ENCODE results near the gene SFTA2. TPM values are rescaled to one million over a fixed set of nuclear protein-coding genes. Genes with fewer than 3 reads are reported as not detected.
"Not testable (repeated sequence)": the region's sequence is repeated elsewhere in the genome, so short reads cannot be mapped to it uniquely, and the experiment has no call there.

SFTA2 gene
- total RNA-seq, 4 donors from 2014 or later, result 3.5 TPM; not detected in 3

GRCh38 chr6:30914076-30914853 lies 17.7 kb downstream of the SFTA2 start, which contains the start of gene VARS2:
Gene VARS2, plus strand, starts transcription at chr6:30914238. Its CDS starts 599 bp downstream, at chr6:30914837.
- 1 to 2% methylated on average over 18 to 28 of the region's 52 CpGs for WGBS, 2 donors
- TF ChIP-seq POLR2A (IDR thresholded peaks at IDR 0.05) (peak; percentile 78 to 93), CTCF (IDR thresholded peaks at IDR 0.05) (peak in 4 of 6 experiments; percentile 21 to 63 (median 46))
- Histone ChIP-seq H3K4me1 (peaks cover 24% of the 10 kb centered on the region in 2 donors), H3K9me3 (no peaks in the 10 kb centered on the region), H3K27ac (peak within 1 kb of the TSS; percentile 84 to 92 (median 92)), H3K4me3 (replicated peaks in 1 of 3) (peak within 1 kb of the TSS; percentile 2 to 63 (median 46)), H3K36me3 (peaks cover 14 to 26% of the 10 kb centered on the region in 2 donors), H3K27me3 (no peaks in the 10 kb centered on the region)
- DNase-seq, result peak; percentile 94
- intact Hi-C loops (cut with DNase I), result no loop called here

GRCh38 chr6:30913721-30914075 lies 18.3 kb downstream of the SFTA2 start:
- H3K36me3 ChIP-seq, result peaks cover 11 to 22% of the 10 kb centered on the region in 2 donors
- H3K27me3 ChIP-seq, result no peaks in the 10 kb centered on the region
- no peak for DNase-seq
- peak overlapping the region; percentile 84 to 92 (median 92) for H3K27ac ChIP-seq
- H3K9me3 ChIP-seq, result no peaks in the 10 kb centered on the region
- TF ChIP-seq CTCF (IDR thresholded peaks at IDR 0.05) (no peak), POLR2A (IDR thresholded peaks at IDR 0.05) (no peak)
- intact Hi-C loops (cut with DNase I), result no loop called here
- H3K4me1 ChIP-seq, result peaks cover 30% of the 10 kb centered on the region in 2 donors
- peak overlapping the region in 1 of 3 donors; percentile 46 for H3K4me3 ChIP-seq (replicated peaks in 1 of 3)
- WGBS, 2 donors, result 9 to 35% methylated on average over 3 to 8 of the region's 31 CpGs

GRCh38 chr6:30912746-30913520 lies 19.0 kb downstream of the SFTA2 start:
- H3K27me3 ChIP-seq, result no peaks in the 10 kb centered on the region
- WGBS, 2 donors, result 85 to 86% methylated on average over 8 of the region's 8 CpGs
- intact Hi-C loops (cut with DNase I), result no loop called here
- peaks cover 33% of the 10 kb centered on the region in 2 donors for H3K4me1 ChIP-seq
- H3K9me3 ChIP-seq, result no peaks in the 10 kb centered on the region
- no peak overlapping the region for H3K4me3 ChIP-seq (replicated peaks in 1 of 3)
- peaks cover 8 to 21% of the 10 kb centered on the region in 2 donors for H3K36me3 ChIP-seq
- no peak for TF ChIP-seq POLR2A (IDR thresholded peaks at IDR 0.05)
- no peak for TF ChIP-seq CTCF (IDR thresholded peaks at IDR 0.05)
- no peak for DNase-seq
- peak overlapping the region; percentile 84 to 92 (median 92) for H3K27ac ChIP-seq

GRCh38 chr6:30910473-30910872 lies 21.5 kb downstream of the SFTA2 start:
- H3K4me3 ChIP-seq (replicated peaks in 1 of 3); intact Hi-C loops (cut with DNase I); H3K9me3 ChIP-seq; DNase-seq; H3K27ac ChIP-seq; H3K27me3 ChIP-seq: not testable (repeated sequence)
- H3K4me1 ChIP-seq, result peaks cover 26 to 27% of the 10 kb centered on the region in 2 donors
- 87 to 98% methylated on average over 12 of the region's 12 CpGs for WGBS, 2 donors
- peaks cover 8 to 17% of the 10 kb centered on the region in 2 donors for H3K36me3 ChIP-seq

GRCh38 chr6:30908700-30909099 lies 23.3 kb downstream of the SFTA2 start:
- Histone ChIP-seq H3K27ac (no peak overlapping the region), H3K36me3 (peaks cover 8 to 17% of the 10 kb centered on the region in 2 donors), H3K4me3 (replicated peaks in 1 of 3) (peak overlapping the region; percentile 78 to 100 (median 87)), H3K9me3 (no peaks in the 10 kb centered on the region), H3K4me1 (peaks cover 12 to 16% of the 10 kb centered on the region in 2 donors), H3K27me3 (no peaks in the 10 kb centered on the region)
- intact Hi-C loops (cut with DNase I), result no loop called here
- TF ChIP-seq CTCF (IDR thresholded peaks at IDR 0.05) (no peak), POLR2A (IDR thresholded peaks at IDR 0.05) (no peak)
- DNase-seq, result no peak
- WGBS, 2 donors, result 11 to 13% methylated on average over 2 of the region's 2 CpGs
